Neural crest cell (in vitro differentiated cells): Measurements from ENCODE around the gene KDM6A. TPM values are rescaled to one million over a fixed set of nuclear protein-coding genes. Genes with fewer than 3 reads are reported as not detected.

Source experiments
- DNase-seq: peaks from one replicate; pipeline ENCODE4 v3.0.0; 2021; ENCODE audit warnings: low read depth, mixed read lengths, low spot score
- H3K27ac Mint-ChIP-seq: one replicate; pipeline ENCODE4 v1.8.0; 2021; ENCODE audit warnings: mild to moderate bottlenecking, mixed read lengths; ENCODE audit not compliant: unreplicated experiment
- H3K27me3 Mint-ChIP-seq: 2 replicates; pipeline ENCODE4 v1.8.0; 2021; ENCODE audit warnings: low read depth, mild to moderate bottlenecking, mixed read lengths
- H3K36me3 Mint-ChIP-seq: 2 replicates; pipeline ENCODE4 v1.8.0; 2021; ENCODE audit warnings: low read depth, mild to moderate bottlenecking, mixed read lengths
- H3K4me1 Mint-ChIP-seq: 2 replicates; pipeline ENCODE4 v1.8.0; 2021; ENCODE audit warnings: mixed read lengths
- H3K4me3 Mint-ChIP-seq: one replicate; pipeline ENCODE4 v1.8.0; 2021; ENCODE audit warnings: mild to moderate bottlenecking, mixed read lengths
- H3K9me3 Mint-ChIP-seq: 2 replicates; pipeline ENCODE4 v1.8.0; 2021; ENCODE audit warnings: mixed read lengths
- CTCF ChIP-seq: fragments of 200-600 bp; sonication (generic); conservative IDR thresholded peaks from 2 replicates; pipeline ENCODE4 v1.5.0; 2021; ENCODE audit warnings: antibody characterized with exemption, mild to moderate bottlenecking
- total RNA-seq: library from RNA; stranded (reverse); gene quantifications from 2 replicates; pipeline ENCODE4 v1.2.1, GENCODE V29; 2021

KDM6A gene
- total RNA-seq, 1 donor from 2014 or later: 21.4 TPM

- TF ChIP-seq CTCF: no peak
- H3K4me1 Mint-ChIP-seq: no peaks in the 10 kb centered on the region
- DNase-seq: no peak
- no peak overlapping the region for H3K27ac Mint-ChIP-seq
- H3K9me3 Mint-ChIP-seq: peaks cover 2% of the 10 kb centered on the region
- H3K4me3 Mint-ChIP-seq: no peak overlapping the region
- peaks cover 4% of the 10 kb centered on the region for H3K36me3 Mint-ChIP-seq
- no peaks in the 10 kb centered on the region for H3K27me3 Mint-ChIP-seq
Observed at GRCh38 chrX:45011597-45011996, 138.6 kb downstream of the KDM6A start.

DNA sequence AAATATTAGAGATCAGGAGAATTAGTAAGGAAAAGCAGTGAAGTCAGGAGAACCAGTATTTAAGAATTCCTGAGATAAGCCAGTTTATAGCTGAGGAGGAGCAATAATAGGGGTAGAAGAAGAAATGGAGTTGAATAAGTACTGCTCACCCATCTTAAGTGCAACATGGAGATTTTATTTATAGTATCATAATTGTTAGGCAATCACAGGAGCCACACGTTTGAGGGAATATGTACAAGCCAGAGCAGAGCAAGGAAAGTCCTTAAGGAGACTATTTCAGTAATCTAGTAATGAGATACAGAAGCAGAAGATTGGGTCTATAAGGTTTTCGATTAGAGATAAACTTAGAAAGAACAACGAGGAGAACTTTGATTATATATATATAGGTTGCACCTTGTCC is 145.0 kb downstream of the KDM6A start:
- Mint-ChIP-seq H3K9me3 (no peaks in the 10 kb centered on the region), H3K27ac (no peak overlapping the region), H3K36me3 (no peaks in the 10 kb centered on the region), H3K27me3 (no peaks in the 10 kb centered on the region), H3K4me1 (no peaks in the 10 kb centered on the region), H3K4me3 (no peak overlapping the region)
- DNase-seq: no peak
- TF ChIP-seq CTCF: no peak

- no peaks in the 10 kb centered on the region for H3K4me1 Mint-ChIP-seq
- peaks cover 3% of the 10 kb centered on the region for H3K36me3 Mint-ChIP-seq
- no peak overlapping the region for H3K27ac Mint-ChIP-seq
- no peak for DNase-seq
- H3K27me3 Mint-ChIP-seq: no peaks in the 10 kb centered on the region
- no peak overlapping the region for H3K4me3 Mint-ChIP-seq
- TF ChIP-seq CTCF: no peak
- H3K9me3 Mint-ChIP-seq: peaks cover 2% of the 10 kb centered on the region
Observed at GRCh38 chrX:45022150-45022549, 149.2 kb downstream of the KDM6A start.

- no peak for DNase-seq
- H3K4me1 Mint-ChIP-seq: no peaks in the 10 kb centered on the region
- no peak overlapping the region for H3K4me3 Mint-ChIP-seq
- H3K27ac Mint-ChIP-seq: no peak overlapping the region
- no peak for TF ChIP-seq CTCF
- no peaks in the 10 kb centered on the region for H3K27me3 Mint-ChIP-seq
- peaks cover 2% of the 10 kb centered on the region for H3K9me3 Mint-ChIP-seq
- peaks cover 3% of the 10 kb centered on the region for H3K36me3 Mint-ChIP-seq
Observed at GRCh38 chrX:45024501-45024900, 151.5 kb downstream of the KDM6A start.

GRCh38 chrX:45026036-45026435 is 153.0 kb downstream of the KDM6A start:
- Mint-ChIP-seq H3K27ac (no peak overlapping the region), H3K36me3 (peaks cover 3% of the 10 kb centered on the region), H3K9me3 (peaks cover 7% of the 10 kb centered on the region), H3K4me1 (no peaks in the 10 kb centered on the region), H3K4me3 (no peak overlapping the region), H3K27me3 (no peaks in the 10 kb centered on the region)
- no peak for DNase-seq
- TF ChIP-seq CTCF: no peak
